Ectodermal cell (in vitro differentiated cells): ENCODE measurements around the gene CLGN.

Experiments used
- H3K27ac ChIP-seq: 2 replicates; pipeline ENCODE4 v1.7.0; 2013; ENCODE audit warnings: mild to moderate bottlenecking, low read depth, low read length; ENCODE audit not compliant: insufficient read depth, poor library complexity, severe bottlenecking
- H3K27me3 ChIP-seq: 2 replicates; pipeline ENCODE4 v1.7.0; 2013; ENCODE audit warnings: mild to moderate bottlenecking, low read length; ENCODE audit not compliant: insufficient read depth, control insufficient read depth, poor library complexity, severe bottlenecking
- H3K36me3 ChIP-seq: one replicate; pipeline ENCODE4 v1.7.0; 2013; ENCODE audit warnings: low read length; ENCODE audit not compliant: control insufficient read depth, insufficient read depth
- H3K4me1 ChIP-seq: one replicate; pipeline ENCODE4 v1.7.0; 2013; ENCODE audit warnings: low read length; ENCODE audit not compliant: control insufficient read depth, insufficient read depth
- H3K4me3 ChIP-seq: 2 replicates; pipeline ENCODE4 v1.7.0; 2013; ENCODE audit warnings: low read depth, low read length, control low read depth; ENCODE audit not compliant: insufficient read depth
- H3K9me3 ChIP-seq: 2 replicates; pipeline ENCODE4 v1.7.0; 2013; ENCODE audit warnings: mild to moderate bottlenecking, low read length, moderate library complexity; ENCODE audit not compliant: control insufficient read depth
- WGBS, 2 experiments: methylation state at CpG; one replicate each; pipeline ENCODE4 v1.1.7; 2013; ENCODE audit warnings: missing lambda C conversion rate in 2 of 2; 5-methylcytosine and 5-hydroxymethylcytosine counted together

Gene CLGN

DNA sequence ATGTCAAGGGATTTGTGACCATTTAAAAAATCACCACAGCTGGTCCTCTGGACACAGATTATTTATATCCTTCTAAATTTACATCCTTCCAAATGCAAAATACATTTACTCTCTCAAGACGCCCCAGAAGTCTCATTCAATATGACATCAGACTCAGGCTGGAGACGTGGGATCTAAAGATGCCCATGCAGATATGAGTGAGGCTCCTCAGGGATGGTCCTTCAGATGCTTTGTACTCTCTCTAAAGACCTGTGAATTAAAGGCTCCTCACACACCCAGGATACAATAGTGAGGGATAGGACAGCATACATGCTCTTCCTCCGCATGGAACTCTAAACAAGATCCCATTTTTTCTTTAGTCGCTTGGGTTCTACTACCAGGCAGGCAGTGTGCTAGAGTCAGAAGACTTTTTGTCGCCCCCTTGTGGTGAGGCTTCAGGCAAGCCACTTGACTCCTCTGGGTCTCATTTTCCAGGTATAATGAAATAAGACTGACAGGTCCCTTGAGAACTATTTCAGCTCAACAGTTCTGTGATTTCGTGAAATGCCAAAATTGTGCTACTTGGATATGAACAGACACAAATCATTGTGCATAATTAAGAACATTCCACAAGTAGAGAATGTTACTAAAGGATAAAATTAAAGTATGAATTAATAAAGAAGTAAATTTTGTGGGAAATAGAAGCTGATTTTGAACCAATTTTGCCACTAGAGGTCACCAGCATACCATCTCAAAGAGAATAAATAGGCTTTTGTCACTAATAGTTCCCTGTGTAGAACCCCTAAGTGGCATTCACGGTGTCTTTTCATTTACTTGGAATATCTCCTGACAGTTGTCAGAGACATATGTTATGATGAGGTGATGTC, 67.7 kb downstream of the CLGN start:
- WGBS, 2 experiments: 47 to 49% methylated on average over 7 of the region's 7 CpGs
- Histone ChIP-seq H3K9me3 (no peaks in the 10 kb centered on the region), H3K4me1 (peaks cover 6% of the 10 kb centered on the region), H3K27ac (no peak overlapping the region), H3K27me3 (no peaks in the 10 kb centered on the region), H3K36me3 (no peaks in the 10 kb centered on the region), H3K4me3 (no peak overlapping the region)

DNA sequence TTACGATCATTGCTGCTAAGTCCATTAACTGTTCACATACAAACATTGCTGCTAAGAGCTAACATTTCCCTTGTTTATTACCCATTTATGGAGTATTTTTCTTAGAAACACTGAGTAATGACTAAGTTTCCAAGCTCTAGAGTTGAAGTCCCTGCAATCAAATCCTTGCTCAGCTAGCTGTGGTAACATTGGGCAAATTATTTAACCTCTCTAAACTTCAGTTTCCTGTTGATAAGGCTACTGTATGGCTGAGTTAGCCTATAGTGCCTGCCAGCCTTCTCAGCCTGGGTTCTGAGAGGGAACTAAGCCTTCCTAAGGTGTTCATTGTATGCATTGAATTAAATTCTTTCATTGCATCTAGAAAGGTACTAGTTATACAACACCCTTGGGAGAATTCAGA, 69.2 kb downstream of the CLGN start:
- WGBS, 2 experiments: 0% methylated on average over 1 of the region's 1 CpG
- H3K27ac ChIP-seq: no peak overlapping the region

DNA sequence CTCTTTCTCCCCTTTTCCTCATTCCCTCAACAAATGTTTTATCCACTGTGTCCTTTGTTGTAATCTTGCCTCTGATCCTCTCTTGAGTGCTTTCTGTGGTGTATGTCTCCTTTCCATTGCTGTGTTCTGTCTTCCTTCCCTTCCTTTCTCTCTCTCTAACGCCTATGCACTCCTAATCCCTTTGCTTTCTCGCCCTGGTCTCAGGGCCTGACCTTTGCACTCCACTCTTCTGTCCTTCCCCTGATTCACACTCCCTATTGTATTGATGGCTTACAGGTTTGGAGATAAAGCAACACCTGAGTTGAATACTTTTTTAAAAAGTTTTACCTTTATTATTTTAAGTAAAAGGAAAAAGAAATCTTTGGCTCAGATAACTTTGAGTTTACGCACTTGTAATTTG, 69.6 kb downstream of the CLGN start:
- peaks cover 6% of the 10 kb centered on the region for H3K4me1 ChIP-seq
- no peaks in the 10 kb centered on the region for H3K27me3 ChIP-seq
- H3K9me3 ChIP-seq: no peaks in the 10 kb centered on the region
- WGBS, 2 experiments: 43 to 65% methylated on average over 3 of the region's 3 CpGs
- H3K27ac ChIP-seq: peak overlapping the region; percentile 48
- H3K4me3 ChIP-seq: no peak overlapping the region
- H3K36me3 ChIP-seq: no peaks in the 10 kb centered on the region

More for the DNA sequence above, 69.2 kb downstream of the CLGN start:
- peaks cover 6% of the 10 kb centered on the region for H3K4me1 ChIP-seq
- H3K36me3 ChIP-seq: no peaks in the 10 kb centered on the region
- H3K9me3 ChIP-seq: no peaks in the 10 kb centered on the region
- H3K27me3 ChIP-seq: no peaks in the 10 kb centered on the region
- H3K4me3 ChIP-seq: no peak overlapping the region

DNA sequence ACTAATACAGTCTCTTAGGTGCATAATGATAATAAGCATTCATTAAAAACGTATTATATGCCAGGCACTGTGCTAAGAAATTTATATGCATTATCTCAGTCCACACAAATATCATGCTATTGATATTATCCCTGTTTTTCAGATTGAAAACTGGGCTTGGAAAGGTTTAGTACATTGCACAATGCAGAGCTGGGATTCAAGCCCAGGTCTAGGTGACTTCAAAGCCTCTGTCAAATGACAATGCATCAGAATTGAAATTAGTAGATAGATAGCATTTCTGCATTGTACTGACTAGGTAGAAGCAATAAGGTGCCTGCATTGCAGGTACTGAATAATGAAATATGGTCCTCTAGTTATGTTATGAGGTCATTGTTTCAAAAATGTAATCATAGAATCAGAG, 72.2 kb downstream of the CLGN start:
- 83 to 85% methylated on average over 1 of the region's 1 CpG for WGBS, 2 experiments
- Histone ChIP-seq H3K36me3 (no peaks in the 10 kb centered on the region), H3K9me3 (no peaks in the 10 kb centered on the region), H3K4me3 (no peak overlapping the region), H3K27ac (no peak overlapping the region), H3K4me1 (peaks cover 14% of the 10 kb centered on the region), H3K27me3 (no peaks in the 10 kb centered on the region)

DNA sequence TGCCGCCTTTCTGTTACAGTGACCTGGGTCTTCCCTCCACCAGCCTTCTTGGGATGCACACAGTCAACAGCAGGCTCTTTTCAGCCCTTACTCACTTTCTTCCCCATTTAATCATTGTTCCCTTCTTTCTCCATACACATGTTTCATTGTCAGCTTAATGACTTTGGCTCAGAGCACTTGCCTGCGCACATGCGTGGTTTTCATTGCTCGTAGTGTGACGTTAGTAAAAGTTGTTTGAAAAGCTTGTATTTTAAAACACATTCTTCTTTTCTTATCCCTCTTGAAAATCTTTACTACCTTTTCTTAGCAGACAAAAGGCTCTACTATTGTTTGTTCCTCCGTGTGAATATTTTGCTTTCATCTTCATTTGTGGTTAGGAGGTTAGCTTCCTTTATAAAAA, 73.7 kb downstream of the CLGN start:
- Histone ChIP-seq H3K27me3 (no peaks in the 10 kb centered on the region), H3K4me1 (peaks cover 28% of the 10 kb centered on the region), H3K27ac (no peak overlapping the region), H3K36me3 (no peaks in the 10 kb centered on the region), H3K4me3 (no peak overlapping the region), H3K9me3 (no peaks in the 10 kb centered on the region)
- WGBS, 2 experiments: 92 to 93% methylated on average over 4 to 5 of the region's 6 CpGs

DNA sequence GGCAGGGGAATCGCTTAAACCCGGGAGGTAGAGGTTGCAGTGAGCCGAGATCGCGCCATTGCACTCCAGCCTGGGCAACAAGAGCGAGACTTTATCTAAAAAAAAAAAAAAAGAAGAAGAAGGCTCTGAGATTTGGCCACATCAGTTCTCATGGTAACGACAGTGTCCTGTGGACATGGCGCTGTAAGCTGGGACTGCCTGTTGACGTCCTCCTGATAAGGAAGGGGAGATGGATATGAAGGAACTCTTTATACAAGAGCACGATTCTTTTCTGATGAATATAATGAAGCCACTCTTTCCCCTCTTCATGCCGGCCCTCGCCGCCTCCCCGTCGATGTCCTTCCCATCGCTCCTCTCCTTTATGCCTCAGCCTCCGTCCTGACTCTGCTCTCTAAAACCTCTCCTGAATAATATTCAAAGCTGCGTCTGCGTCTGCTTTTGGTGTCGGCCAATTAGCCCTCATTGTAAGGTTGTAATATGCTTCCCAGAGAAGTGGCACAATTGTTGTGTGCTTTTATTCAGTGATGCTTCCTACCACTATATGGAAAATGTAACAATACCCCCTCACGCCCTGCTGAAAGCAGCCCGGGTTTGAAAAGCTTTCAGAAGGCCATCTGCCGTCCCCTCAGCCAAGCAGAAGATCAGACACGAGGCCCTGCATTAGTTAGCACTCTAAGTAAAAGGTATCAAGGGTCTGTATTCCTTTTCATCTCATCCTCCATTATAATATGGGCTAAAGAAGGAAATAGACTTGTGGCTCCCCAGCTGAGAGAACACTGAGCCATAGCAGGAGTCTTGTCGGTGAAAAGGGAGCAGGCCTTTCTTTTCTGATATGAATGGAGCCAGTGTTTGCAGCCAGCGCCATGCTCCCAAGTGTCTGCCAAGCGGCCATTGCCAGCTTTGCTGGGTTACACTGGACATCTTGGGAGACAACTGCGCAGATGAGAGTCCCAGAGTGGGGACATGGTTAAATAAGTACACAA, 76.1 kb downstream of the CLGN start:
- H3K4me1 ChIP-seq: peaks cover 23% of the 10 kb centered on the region
- H3K4me3 ChIP-seq: no peak overlapping the region
- H3K27me3 ChIP-seq: no peaks in the 10 kb centered on the region
- H3K27ac ChIP-seq: no peak overlapping the region
- H3K9me3 ChIP-seq: no peaks in the 10 kb centered on the region
- H3K36me3 ChIP-seq: no peaks in the 10 kb centered on the region
- 78 to 80% methylated on average over 28 of the region's 28 CpGs for WGBS, 2 experiments

DNA sequence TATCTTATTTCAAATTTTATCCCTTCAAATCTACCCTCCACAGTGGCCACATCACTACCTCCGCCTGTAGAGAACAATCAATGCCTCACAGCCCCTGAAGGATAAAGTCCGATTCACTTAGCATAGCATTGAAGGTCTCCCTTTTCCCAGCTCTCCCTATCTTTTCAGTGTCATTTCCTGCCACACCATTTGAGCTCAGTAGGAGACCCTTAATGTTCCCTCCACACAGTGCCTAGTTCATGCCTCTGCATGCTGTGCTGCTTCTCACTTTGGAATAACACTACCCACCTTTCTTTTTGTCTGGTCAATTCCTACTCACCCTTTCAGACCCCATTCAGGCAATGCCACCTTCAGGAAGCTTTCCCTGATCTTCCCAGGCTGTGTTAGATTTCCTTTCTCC, 77.6 kb downstream of the CLGN start:
- H3K36me3 ChIP-seq: no peaks in the 10 kb centered on the region
- peaks cover 23% of the 10 kb centered on the region for H3K4me1 ChIP-seq
- H3K9me3 ChIP-seq: no peaks in the 10 kb centered on the region
- H3K4me3 ChIP-seq: no peak overlapping the region
- WGBS, 2 experiments: 43 to 63% methylated on average over 2 of the region's 2 CpGs
- H3K27ac ChIP-seq: no peak overlapping the region
- H3K27me3 ChIP-seq: no peaks in the 10 kb centered on the region

DNA sequence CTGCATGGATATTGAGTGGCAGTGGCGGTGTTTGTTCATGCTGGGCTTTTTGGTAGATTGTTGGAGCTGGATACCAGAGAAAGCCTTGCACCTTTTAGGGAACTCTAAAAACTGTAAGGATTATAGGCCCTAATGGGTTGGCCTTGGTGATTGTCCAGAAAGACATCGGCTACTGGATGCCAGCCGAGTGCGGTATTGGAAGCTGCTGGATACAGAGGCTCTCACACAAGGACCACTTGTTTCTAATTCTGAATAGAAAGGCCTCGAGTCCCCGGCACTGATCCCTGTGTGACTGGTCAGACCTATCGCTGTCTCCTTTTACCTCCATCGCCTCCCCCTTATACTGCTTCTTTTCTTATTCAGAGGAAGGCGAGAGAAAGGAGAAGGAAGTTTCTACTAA, 81.3 kb downstream of the CLGN start:
- Histone ChIP-seq H3K36me3 (no peaks in the 10 kb centered on the region), H3K4me1 (peaks cover 15% of the 10 kb centered on the region), H3K4me3 (no peak overlapping the region), H3K27me3 (no peaks in the 10 kb centered on the region), H3K9me3 (no peaks in the 10 kb centered on the region), H3K27ac (no peak overlapping the region)
- WGBS, 2 experiments: 75 to 76% methylated on average over 7 of the region's 9 CpGs

DNA sequence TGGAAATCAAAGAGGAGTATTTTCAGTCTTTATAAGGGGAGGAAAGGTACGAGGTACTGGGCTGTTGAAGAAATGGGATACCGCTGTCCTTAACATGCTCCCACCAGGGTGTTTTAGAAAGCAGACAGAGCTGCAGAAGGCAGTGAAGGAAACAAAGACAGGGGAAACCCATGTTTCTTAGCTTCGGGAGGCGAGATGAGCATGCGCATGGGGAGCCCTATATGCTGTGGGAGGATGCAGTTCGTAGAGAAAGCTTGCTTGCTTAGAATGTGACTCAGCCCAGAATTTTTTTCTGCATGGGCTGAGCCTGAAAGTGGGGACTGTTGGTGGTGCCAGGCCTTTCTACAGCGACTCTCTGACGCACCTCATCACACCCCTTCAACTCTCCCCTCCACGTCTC, 82.8 kb downstream of the CLGN start:
- no peak overlapping the region for H3K4me3 ChIP-seq
- H3K4me1 ChIP-seq: peaks cover 9% of the 10 kb centered on the region
- H3K9me3 ChIP-seq: no peaks in the 10 kb centered on the region
- 37 to 51% methylated on average over 7 to 9 of the region's 9 CpGs for WGBS, 2 experiments
- H3K27me3 ChIP-seq: no peaks in the 10 kb centered on the region
- H3K27ac ChIP-seq: no peak overlapping the region
- H3K36me3 ChIP-seq: no peaks in the 10 kb centered on the region

DNA sequence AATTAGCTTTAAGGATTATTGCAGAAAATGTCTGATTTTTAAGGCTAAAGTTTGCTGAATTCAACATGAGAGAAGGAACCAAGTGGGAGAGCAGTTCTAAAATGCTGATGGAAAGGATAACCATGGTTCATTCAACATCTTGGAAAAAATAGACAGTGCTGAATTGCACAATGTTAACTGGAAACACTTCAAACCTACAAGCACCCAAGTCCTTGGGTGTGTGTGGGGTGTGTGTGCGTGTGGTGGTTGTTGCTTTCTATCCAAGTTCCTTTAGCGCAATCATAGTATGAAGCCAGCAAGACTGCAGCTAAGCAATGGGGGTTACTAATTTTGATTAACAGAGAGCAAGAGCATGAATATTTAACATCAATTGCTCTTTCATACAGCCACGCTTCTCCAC, 83.3 kb downstream of the CLGN start:
- Histone ChIP-seq H3K27me3 (no peaks in the 10 kb centered on the region), H3K9me3 (no peaks in the 10 kb centered on the region), H3K4me3 (no peak overlapping the region), H3K36me3 (no peaks in the 10 kb centered on the region), H3K27ac (no peak overlapping the region), H3K4me1 (peaks cover 4% of the 10 kb centered on the region)
- 87 to 97% methylated on average over 3 of the region's 3 CpGs for WGBS, 2 experiments
